T follicular helper cell (primary cell): Measurements from ENCODE around the gene TOX2.

ENCODE experiments used
- DNase-seq: peaks from one replicate; pipeline ENCODE4 v3.0.0-alpha.2; 2020; ENCODE audit warnings: low read depth

The TOX2 gene

GRCh38 chr20:44104798-44105517, 190.3 kb downstream of the TOX2 start:
- no peak for DNase-seq

DNA sequence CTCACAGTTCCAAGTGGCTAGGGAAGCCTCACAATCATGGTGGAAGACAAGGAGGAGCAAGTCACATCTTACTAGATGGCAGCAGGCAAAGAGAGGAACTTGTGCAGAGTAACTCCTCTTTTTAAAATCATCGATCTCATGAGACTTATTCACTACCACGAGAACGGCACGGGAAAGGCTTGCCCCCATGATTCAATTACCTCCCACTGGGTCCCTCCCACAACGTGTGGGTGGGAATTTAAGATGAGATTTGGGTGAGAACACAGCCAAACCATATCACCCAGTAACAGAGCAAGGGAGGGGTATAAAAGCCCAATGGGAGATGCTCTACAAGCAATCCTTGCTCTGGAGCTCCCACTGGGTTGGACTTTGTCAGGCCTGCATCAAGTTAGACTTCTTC, 192.0 kb downstream of the TOX2 start:
- DNase-seq, result no peak

- no peak for DNase-seq
These were observed 195.3 kb downstream of the TOX2 start for GRCh38 chr20:44109951-44110361.

DNA sequence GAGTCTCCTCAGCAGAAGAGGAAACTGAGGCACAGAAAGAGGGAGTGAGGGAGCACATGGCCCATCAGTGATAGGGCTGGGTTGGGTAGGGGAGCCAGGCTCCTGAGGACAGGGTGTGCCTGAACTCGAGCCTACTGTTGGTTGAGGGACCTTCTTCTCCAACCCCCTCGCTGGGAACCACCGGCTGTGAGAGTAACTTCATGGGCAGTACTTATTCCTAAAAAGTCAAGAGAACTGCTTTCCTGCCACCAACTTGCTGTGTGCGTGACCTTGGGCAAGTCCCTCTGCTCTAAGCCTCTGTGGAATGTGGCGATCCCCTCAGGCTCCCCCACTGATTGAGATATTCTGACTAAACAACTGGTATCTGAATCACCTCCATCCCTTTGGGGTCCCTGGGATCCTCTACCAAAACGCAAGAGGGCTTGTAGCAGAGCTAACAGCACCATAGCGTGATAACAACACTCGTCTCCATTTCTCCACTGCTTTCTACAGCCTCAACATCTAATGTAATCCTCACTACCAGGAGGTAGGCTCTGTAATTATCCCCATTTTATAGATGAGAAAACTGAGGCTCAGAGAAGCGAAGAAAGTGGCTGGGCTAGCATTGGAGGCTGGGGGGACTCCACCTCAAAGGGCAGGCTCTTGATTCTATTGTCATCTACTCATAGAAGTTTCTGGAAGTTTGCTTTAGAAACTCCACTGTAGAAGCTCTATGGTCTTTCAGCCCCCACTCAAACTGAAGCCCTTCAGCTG, 196.3 kb downstream of the TOX2 start:
- no peak for DNase-seq

DNA sequence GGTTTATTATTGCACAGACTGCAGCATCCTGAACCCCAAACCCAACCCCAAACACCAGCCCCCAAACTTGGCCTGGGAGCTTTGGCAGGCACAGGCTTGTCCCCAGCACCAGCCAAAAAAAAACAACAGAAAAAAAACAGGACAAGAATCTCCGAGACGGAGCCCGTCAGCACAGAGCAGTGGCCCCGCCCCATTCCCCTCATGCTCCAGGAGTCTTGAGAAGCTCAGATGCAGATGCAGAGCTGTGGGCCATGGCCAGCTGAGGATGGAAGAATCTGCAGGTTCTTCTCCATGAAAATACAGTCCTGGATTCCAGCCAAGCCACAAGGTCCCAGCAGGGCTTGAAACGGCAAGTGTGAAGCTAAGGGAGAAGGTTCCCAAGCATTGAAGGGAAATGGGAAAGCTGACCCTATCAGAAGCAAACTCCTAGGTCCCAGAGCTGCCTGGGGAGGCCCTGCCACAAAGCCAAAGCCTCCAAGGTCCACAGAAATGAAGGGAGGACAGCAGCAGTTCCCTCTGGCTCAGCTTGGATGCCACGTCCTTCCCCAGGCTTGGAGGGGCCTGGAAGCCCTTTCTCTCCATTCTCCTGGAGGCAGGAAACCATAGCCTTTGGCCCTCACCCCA, 197.2 kb downstream of the TOX2 start:
- no peak for DNase-seq

GRCh38 chr20:44112456-44112855, 197.8 kb downstream of the TOX2 start:
- DNase-seq, result no peak

- DNase-seq, result no peak
These were observed 198.4 kb downstream of the TOX2 start for GRCh38 chr20:44112889-44113617.

- DNase-seq, result no peak
These were observed 199.1 kb downstream of the TOX2 start for GRCh38 chr20:44113618-44114376.

DNA sequence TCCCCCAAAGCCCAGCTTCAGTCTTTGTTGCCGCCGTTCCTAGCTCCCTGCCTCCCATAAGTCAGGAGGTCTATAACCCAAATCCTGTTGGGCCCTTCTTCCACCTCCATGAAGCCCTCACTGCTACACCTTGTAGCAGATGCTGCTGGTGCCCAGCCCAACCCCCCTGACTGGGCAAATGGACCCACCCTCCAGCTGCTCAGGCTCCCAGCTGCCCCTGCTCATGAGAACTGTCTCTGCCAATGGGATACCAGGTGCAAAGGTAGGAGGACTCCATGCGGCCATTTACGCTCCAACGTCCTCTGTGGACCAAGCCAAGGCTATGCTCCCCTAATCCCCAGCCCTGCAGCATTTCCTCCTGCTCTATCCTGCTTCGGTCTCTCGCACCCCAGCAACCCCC, 200.5 kb downstream of the TOX2 start:
- no peak for DNase-seq

DNA sequence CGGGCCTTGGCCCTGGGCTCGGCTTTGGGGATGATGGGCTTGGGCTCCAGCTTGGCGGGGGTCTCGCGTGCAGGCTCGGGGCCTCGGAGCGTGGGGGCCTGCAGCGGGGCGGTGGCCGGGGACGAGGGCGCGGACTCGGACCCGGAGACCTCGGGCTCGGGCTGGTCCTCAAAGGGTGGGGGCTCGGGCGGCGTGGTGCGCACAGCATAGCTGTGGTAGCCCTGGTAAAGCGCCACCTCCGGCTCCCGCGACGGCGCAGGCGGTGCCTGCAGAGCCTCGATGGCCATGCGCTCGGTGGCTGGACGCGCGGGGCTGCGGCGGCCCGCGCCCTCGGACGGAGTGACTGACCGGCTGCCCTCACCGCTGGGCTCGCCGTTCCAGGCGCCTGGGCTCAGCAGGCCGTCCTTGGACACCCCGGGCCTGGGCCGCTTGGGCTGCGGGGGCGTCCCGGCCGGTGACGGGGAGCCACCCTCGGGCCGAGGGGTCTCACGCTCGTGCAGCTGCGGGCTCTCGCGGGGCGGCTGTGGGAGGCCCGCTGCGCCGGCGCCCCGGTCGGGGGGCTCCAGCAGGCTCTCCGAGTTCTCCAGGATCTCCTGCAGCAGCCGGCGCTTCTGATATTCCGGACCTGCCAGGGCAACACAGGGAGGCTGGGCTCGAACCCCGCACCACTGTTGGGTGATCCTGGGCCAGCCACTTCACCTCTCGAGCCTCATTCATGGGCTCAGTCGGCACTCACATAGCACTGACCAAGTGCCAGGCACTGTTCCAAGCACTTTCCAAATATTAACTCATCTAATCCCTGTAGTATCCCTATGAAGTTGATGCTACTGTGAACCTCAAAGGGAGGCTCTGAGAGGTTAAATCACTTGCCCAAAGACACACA, 201.4 kb downstream of the TOX2 start:
- no peak for DNase-seq

GRCh38 chr20:44117296-44118184, 202.9 kb downstream of the TOX2 start:
- DNase-seq, result no peak

DNA sequence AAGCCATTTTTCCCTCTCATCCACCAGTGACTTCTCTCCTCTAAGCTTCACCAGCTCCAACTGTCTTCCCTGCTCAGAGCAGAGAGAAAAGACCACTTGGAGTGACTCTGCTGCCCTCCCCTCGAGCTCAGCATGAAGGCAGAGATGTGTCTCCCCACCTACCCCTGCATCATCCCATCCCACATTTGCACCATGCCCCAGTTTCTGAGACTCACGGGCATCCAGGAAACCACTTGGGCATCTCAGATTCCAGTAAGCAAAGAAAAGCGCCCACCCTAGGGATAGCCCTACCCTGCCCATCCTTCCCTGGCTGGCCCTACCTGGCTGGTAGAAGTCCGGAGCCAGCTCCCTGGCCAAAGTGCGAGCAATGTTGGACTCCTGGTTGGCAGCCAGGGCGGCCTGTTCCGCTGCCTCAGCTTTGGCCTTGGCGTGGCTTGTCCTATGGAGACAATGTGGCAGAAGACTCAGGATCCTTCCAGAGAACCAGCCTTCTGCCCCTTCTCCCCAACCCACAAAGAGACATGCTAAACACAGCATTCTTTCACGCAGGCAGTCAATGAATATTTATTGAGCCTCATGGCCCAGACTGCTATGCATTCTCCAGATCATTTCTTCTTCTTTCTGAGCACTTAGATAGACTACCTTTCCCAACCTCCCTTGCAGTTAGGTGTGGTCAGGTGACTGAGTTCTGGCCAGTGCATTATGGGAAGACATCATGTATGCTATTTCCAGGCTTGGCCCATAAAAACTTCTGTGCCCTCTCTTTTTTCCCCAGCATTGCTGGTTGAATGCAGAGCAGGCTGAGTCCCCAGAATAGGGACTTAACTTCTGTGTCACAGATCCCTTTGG, 203.8 kb downstream of the TOX2 start:
- DNase-seq, result no peak
